Testis (tissue), 2 donors: ENCODE results near the gene CHIT1.

Experiments used
- CTCF ChIP-seq, 3 experiments: fragments of 450-650 bp in 2 of 3; fragments of 200-600 bp in 1 of 3; sonication (generic) in 1 of 3; IDR thresholded peaks; one replicate each; pipeline ENCODE4 v1.5.1; 2016 to 2019; ENCODE audit warnings: antibody characterized with exemption in 3 of 3, mild to moderate bottlenecking in 2 of 3, moderate library complexity in 1 of 3
- POLR2A ChIP-seq: fragments of 450-650 bp; IDR thresholded peaks from one replicate; pipeline ENCODE4 v1.6.1; 2017; ENCODE audit warnings: antibody characterized with exemption, mild to moderate bottlenecking, moderate library complexity

- TF ChIP-seq POLR2A (no peak), CTCF (IDR thresholded peaks at IDR 0.05) (peak; percentile 69 to 81 (median 71))
These were observed 13.0 kb downstream of the CHIT1 start for GRCh38 chr1:203216274-203217138.
